ENCODE data around the gene MMRN2.
"Not testable (repeated sequence)": the region's sequence is repeated elsewhere in the genome, so short reads cannot be mapped to it uniquely, and the experiment has no call there.

- TF ChIP-seq CTCF (IDR thresholded peaks at IDR 0.05; ENCODE audit: control extremely low read depth in 1 of 3, insufficient read depth in 1 of 3, low read depth in 1 of 3, low read length in 3 of 3); ZNF274 (IDR thresholded peaks at IDR 0.05; ENCODE audit: borderline replicate concordance, extremely low read depth, low read length); GABPA (IDR thresholded peaks at IDR 0.05; ENCODE audit: borderline replicate concordance, insufficient read depth, low read length); BACH1 (IDR thresholded peaks at IDR 0.05; ENCODE audit: low read length); PHF8 (conservative IDR thresholded peaks at IDR 0.05; ENCODE audit: low read depth, low read length); SP1 (IDR thresholded peaks at IDR 0.05; ENCODE audit: low read depth, low read length); RAD21 (IDR thresholded peaks at IDR 0.05 in 1 of 2, conservative IDR thresholded peaks at IDR 0.05 in 1 of 2; ENCODE audit: low read depth in 2 of 2, low read length in 2 of 2); GTF2F1 (IDR thresholded peaks at IDR 0.05; ENCODE audit: borderline replicate concordance, low read depth, low read length); POLR2A (IDR thresholded peaks at IDR 0.05; ENCODE audit: control extremely low read depth in 1 of 2, low read depth in 2 of 2, low read length in 2 of 2): not testable (repeated sequence)
Observed at GRCh38 chr10:86978457-86978856, 21.0 kb upstream of the MMRN2 start.
